A673 (cell line): Measurements from ENCODE around the gene TIRAP. TPM values are rescaled to one million over a fixed set of nuclear protein-coding genes. Genes with fewer than 3 reads are reported as not detected.

Experiments used
- BruUV-seq: library from RNA; stranded (reverse); fragments of 400-500 nt; replicated peaks from 2 replicates; lab custom pipeline; 2021; lab: Mats Ljungman, UMichigan
- CTCF ChIA-PET: fragments of 300-600 bp; sonication (Branson Sonifier 250); formaldehyde crosslinking; loops from one replicate; lab custom pipeline; 2022; ENCODE audit warnings: antibody characterized with exemption; lab: Charles Lee
- POLR2A ChIA-PET: fragments of 300-600 bp; sonication (Branson Sonifier 250); formaldehyde crosslinking; loops from one replicate; lab custom pipeline; 2022; ENCODE audit warnings: antibody characterized with exemption; ENCODE audit not compliant: low non-redundant PET; lab: Charles Lee
- DNase-seq: peaks from one replicate; pipeline ENCODE4 v3.0.0-alpha.2; 2015; ENCODE audit warnings: low spot score
- H3K27ac ChIP-seq: fragments of 200-600 bp; sonication (generic); 2 replicates; pipeline ENCODE4 v1.5.1; 2016; ENCODE audit warnings: mixed run types, low read depth, mild to moderate bottlenecking, mixed read lengths, antibody characterized with exemption, low read length; ENCODE audit not compliant: poor library complexity, severe bottlenecking
- H3K27me3 ChIP-seq: fragments of 200-600 bp; sonication (generic); replicated peaks from 2 replicates; pipeline ENCODE4 v1.6.1; 2017; ENCODE audit warnings: mixed run types, low read depth, mild to moderate bottlenecking, mixed read lengths, antibody characterized with exemption, low read length; ENCODE audit not compliant: insufficient read depth, poor library complexity
- H3K36me3 ChIP-seq: fragments of 200-600 bp; sonication (generic); 2 replicates; pipeline ENCODE4 v1.6.1; 2016; ENCODE audit warnings: mixed run types, mild to moderate bottlenecking, mixed read lengths, antibody characterized with exemption, low read length; ENCODE audit not compliant: insufficient read depth, poor library complexity, severe bottlenecking
- H3K4me1 ChIP-seq: fragments of 200-600 bp; sonication (generic); 2 replicates; pipeline ENCODE4 v1.6.1; 2017; ENCODE audit warnings: mixed run types, mild to moderate bottlenecking, mixed read lengths, antibody characterized with exemption, low read length; ENCODE audit not compliant: insufficient read depth, poor library complexity, severe bottlenecking
- H3K4me3 ChIP-seq: fragments of 200-600 bp; sonication (generic); 2 replicates; pipeline ENCODE4 v1.5.1; 2016; ENCODE audit warnings: low read depth, mixed run types, mild to moderate bottlenecking, mixed read lengths, low read length; ENCODE audit not compliant: poor library complexity, severe bottlenecking
- H3K9me3 ChIP-seq: fragments of 200-600 bp; sonication (generic); 2 replicates; pipeline ENCODE4 v1.6.1; 2016; ENCODE audit warnings: mixed run types, low read depth, mild to moderate bottlenecking, mixed read lengths, antibody characterized with exemption, low read length; ENCODE audit not compliant: poor library complexity, severe bottlenecking
- EZH2 ChIP-seq: fragments of 200-600 bp; sonication (generic); IDR thresholded peaks from 2 replicates; pipeline ENCODE4 v1.6.1; 2017; ENCODE audit warnings: borderline replicate concordance, low read depth, mild to moderate bottlenecking, mixed read lengths, antibody characterized with exemption, low read length; ENCODE audit not compliant: poor library complexity, severe bottlenecking
- intact Hi-C: fragments of 100-400 bp; cut with micrococcal nuclease; formaldehyde crosslinking; loops from one replicate; pipeline ENCODE4 v1.10.0; 2022; ENCODE audit not compliant: unreplicated experiment
- total RNA-seq: library from RNA; stranded (reverse); gene quantifications from 2 replicates; pipeline ENCODE4 v1.2.3, GENCODE V29; 2021
- TF ChIP-seq, protein P1 (sequence below): fragments of 300-800, 200-600 bp; sonication (generic); conservative IDR thresholded peaks from 2 replicates; pipeline ENCODE4 v1.5.1; 2017; ENCODE audit warnings: low read depth, mild to moderate bottlenecking, antibody characterized with exemption, low read length, moderate library complexity, mixed read lengths

Gene TIRAP
- total RNA-seq, 1 experiment from 2014 or later = 11.3 TPM

DNA sequence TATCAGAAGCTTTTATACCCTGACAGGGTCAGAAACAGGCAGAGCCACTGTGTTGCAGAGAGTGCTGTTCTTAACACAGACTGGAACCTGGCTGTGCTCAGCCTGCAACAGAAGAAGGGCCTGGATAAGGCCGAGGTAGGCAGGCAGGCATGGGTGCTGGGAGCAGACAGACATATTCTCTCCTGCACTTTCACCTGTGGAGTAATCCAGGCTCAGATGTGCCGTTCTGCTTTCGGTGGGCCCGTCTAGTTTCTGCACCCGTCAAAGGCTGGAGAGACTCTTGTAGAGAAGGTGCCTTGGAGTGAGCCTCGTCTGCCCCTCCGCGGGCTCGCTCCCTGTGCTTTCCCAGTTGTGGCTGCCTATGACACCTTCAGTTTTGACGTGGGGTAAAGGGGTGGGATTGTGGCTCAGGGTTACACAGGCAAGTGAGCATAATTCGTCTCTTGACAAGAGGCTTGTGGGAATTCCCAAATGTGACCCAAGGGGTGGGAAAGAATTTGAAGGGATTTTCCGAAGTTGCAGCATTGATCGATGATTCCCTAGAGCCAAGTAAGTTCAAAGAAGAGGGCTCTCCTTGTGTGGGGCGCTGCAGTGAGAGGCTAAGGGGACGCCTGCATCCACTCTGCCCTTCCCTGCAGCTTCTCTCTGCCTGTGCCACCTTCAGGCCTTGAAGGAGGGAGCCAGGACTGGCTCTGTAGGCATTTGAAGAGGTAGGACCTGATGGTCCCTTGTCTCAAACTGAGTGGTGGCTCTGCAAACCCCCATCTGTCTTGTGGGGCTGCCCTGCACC lies 56.4 kb downstream of the TIRAP start:
- POLR2A ChIA-PET = no interaction called here
- intact Hi-C loops = no loop called here
- no peak for TF ChIP-seq EZH2
- TF ChIP-seq, protein P1, sequence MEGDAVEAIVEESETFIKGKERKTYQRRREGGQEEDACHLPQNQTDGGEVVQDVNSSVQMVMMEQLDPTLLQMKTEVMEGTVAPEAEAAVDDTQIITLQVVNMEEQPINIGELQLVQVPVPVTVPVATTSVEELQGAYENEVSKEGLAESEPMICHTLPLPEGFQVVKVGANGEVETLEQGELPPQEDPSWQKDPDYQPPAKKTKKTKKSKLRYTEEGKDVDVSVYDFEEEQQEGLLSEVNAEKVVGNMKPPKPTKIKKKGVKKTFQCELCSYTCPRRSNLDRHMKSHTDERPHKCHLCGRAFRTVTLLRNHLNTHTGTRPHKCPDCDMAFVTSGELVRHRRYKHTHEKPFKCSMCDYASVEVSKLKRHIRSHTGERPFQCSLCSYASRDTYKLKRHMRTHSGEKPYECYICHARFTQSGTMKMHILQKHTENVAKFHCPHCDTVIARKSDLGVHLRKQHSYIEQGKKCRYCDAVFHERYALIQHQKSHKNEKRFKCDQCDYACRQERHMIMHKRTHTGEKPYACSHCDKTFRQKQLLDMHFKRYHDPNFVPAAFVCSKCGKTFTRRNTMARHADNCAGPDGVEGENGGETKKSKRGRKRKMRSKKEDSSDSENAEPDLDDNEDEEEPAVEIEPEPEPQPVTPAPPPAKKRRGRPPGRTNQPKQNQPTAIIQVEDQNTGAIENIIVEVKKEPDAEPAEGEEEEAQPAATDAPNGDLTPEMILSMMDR = no peak
- no peaks in the 10 kb centered on the region for H3K27me3 ChIP-seq
- no TSS peak for BruUV-seq
- peaks cover 21% of the 10 kb centered on the region for H3K4me1 ChIP-seq
- no peak overlapping the region for H3K4me3 ChIP-seq
- H3K9me3 ChIP-seq = no peaks in the 10 kb centered on the region
- no peak for DNase-seq
- H3K27ac ChIP-seq = peak overlapping the region; percentile 46
- CTCF ChIA-PET = interaction anchor here (0.7 kb wide), 1 partner anchor 12 kb away, joined by 3 read pairs; no protein-coding TSS in a partner anchor
- no peaks in the 10 kb centered on the region for H3K36me3 ChIP-seq

DNA sequence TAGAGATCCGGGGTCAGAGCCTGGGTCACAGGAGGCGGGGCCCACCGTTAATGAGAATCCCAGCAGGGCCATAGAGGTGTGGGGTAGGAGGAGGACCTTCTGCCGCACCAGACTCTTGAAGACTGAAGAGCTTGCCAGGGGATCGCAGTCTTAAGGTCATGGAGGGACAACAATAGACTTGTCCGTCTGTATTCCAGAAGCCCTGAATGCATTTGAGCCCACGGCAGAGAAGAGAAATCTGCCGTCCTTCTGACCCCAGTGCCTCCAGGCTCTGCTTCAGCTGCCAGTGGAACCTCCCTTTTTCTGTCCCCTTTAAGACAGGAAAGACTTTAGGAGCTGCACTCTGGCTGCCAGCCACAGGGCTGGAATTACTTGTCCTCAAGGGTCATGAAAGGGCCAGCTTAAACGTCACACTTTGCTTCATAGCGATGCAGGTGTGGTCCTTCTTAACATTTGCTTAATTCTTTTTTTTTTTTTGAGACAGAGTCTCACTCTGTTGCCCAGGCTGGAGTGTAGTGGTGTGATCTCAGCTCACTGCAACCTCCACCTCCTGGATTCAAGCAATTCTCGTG lies 57.1 kb downstream of the TIRAP start:
- POLR2A ChIA-PET = no interaction called here
- H3K27ac ChIP-seq = peak overlapping the region; percentile 63
- DNase-seq = no peak
- BruUV-seq = no TSS peak
- no peaks in the 10 kb centered on the region for H3K9me3 ChIP-seq
- no peaks in the 10 kb centered on the region for H3K27me3 ChIP-seq
- no peaks in the 10 kb centered on the region for H3K36me3 ChIP-seq
- peaks cover 21% of the 10 kb centered on the region for H3K4me1 ChIP-seq
- CTCF ChIA-PET = interaction anchor here (0.7 kb wide), 1 partner anchor 12 kb away, joined by 3 read pairs; no protein-coding TSS in a partner anchor
- H3K4me3 ChIP-seq = no peak overlapping the region
- no peak for TF ChIP-seq EZH2
- TF ChIP-seq, protein P1 = no peak
- intact Hi-C loops = no loop called here

DNA sequence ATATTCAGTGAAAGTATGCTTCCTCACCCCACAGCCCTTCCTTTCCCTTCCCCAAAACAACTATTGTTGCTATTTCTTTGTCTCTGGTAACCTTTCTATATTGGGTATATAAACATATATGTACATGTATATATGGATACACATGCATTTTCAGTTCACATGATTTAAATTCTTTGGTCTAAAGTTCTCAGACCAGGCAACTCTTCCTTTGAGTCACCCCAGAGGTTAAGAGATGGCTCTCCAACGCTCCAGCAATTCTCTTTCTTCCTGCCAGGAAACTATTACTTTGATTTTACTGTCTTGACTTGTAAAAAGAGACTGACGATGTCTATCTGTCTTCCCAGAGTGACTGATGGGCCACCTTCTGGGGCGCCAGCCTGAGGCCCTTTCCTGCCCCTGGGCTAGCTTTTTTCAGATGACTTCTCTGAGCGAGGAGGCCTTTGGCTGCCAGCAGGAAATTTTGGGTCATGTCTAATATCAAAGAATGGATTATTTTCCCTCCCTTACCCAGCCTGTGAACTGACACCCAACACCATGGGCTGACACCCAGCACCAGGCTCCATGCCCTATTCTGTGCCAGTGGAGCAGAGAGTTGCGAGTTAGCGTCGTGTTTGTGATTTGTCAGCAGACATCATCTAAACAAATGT lies 58.2 kb downstream of the TIRAP start:
- ChIA-PET POLR2A (no interaction called here), CTCF (no interaction called here)
- no TSS peak for BruUV-seq
- Histone ChIP-seq H3K4me3 (no peak overlapping the region), H3K36me3 (no peaks in the 10 kb centered on the region), H3K9me3 (no peaks in the 10 kb centered on the region), H3K4me1 (peaks cover 28% of the 10 kb centered on the region), H3K27ac (peak overlapping the region; percentile 63), H3K27me3 (no peaks in the 10 kb centered on the region)
- no peak for TF ChIP-seq EZH2
- TF ChIP-seq, protein P1 = no peak
- intact Hi-C loops = no loop called here
- DNase-seq = peak; percentile 23
